ENCODE data around the gene NAPEPLD.
"Not testable (repeated sequence)": the region's sequence is repeated elsewhere in the genome, so short reads cannot be mapped to it uniquely, and the experiment has no call there.

The NAPEPLD gene

GRCh38 chr7:103101543-103101942, 47.4 kb downstream of the NAPEPLD start:
- Histone ChIP-seq H3K9me2 (replicated peaks; ENCODE audit: insufficient read depth, low read length) (no peaks in the 10 kb centered on the region), H3K9me3 (replicated peaks; ENCODE audit: insufficient read depth, low read length) (no peaks in the 10 kb centered on the region), H3K27ac (ENCODE audit: low read length) (no peak overlapping the region), H3K27me3 (replicated peaks; ENCODE audit: insufficient read depth, low read length) (no peaks in the 10 kb centered on the region), H3K79me2 (ENCODE audit: low read length) (no peaks in the 10 kb centered on the region), H3K4me3 (ENCODE audit: low read length) (no peak overlapping the region), H3K4me1 (ENCODE audit: low read length) (no peaks in the 10 kb centered on the region), H2AFZ (ENCODE audit: low read length) (no peak overlapping the region), H3F3A (ENCODE audit: insufficient read depth, low read length) (no peaks in the 10 kb centered on the region), H3K36me3 (replicated peaks; ENCODE audit: insufficient read depth, low read length) (no peaks in the 10 kb centered on the region), H3K4me2 (ENCODE audit: low read depth, low read length) (no peak overlapping the region), H3K9ac (ENCODE audit: low read length) (no peak overlapping the region), H4K20me1 (ENCODE audit: insufficient read depth, low read length) (no peaks in the 10 kb centered on the region)
- no peak for DNase-seq
- TF ChIP-seq EZH2 (optimal IDR thresholded peaks at IDR 0.05; ENCODE audit: low read depth, low read length): no peak
- no peak for TF ChIP-seq EZH2phosphoT487 (IDR thresholded peaks at IDR 0.05; ENCODE audit: low read length)
- TF ChIP-seq, protein P1, sequence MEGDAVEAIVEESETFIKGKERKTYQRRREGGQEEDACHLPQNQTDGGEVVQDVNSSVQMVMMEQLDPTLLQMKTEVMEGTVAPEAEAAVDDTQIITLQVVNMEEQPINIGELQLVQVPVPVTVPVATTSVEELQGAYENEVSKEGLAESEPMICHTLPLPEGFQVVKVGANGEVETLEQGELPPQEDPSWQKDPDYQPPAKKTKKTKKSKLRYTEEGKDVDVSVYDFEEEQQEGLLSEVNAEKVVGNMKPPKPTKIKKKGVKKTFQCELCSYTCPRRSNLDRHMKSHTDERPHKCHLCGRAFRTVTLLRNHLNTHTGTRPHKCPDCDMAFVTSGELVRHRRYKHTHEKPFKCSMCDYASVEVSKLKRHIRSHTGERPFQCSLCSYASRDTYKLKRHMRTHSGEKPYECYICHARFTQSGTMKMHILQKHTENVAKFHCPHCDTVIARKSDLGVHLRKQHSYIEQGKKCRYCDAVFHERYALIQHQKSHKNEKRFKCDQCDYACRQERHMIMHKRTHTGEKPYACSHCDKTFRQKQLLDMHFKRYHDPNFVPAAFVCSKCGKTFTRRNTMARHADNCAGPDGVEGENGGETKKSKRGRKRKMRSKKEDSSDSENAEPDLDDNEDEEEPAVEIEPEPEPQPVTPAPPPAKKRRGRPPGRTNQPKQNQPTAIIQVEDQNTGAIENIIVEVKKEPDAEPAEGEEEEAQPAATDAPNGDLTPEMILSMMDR (IDR thresholded peaks at IDR 0.05; ENCODE audit: low read length): no peak

- H3K9me2 ChIP-seq (replicated peaks; ENCODE audit: insufficient read depth, low read length): no peaks in the 10 kb centered on the region
- no peaks in the 10 kb centered on the region for H3K9me3 ChIP-seq (replicated peaks; ENCODE audit: insufficient read depth, low read length)
- no peak for DNase-seq
- H3K9ac ChIP-seq (ENCODE audit: low read length): no peak overlapping the region
- H3K79me2 ChIP-seq (ENCODE audit: low read length): no peaks in the 10 kb centered on the region
- no peak overlapping the region for H3K4me3 ChIP-seq (ENCODE audit: low read length)
- no peak overlapping the region for H3K27ac ChIP-seq (ENCODE audit: low read length)
- no peaks in the 10 kb centered on the region for H3F3A ChIP-seq (ENCODE audit: insufficient read depth, low read length)
- H3K27me3 ChIP-seq (replicated peaks; ENCODE audit: insufficient read depth, low read length): no peaks in the 10 kb centered on the region
- TF ChIP-seq EZH2phosphoT487 (IDR thresholded peaks at IDR 0.05; ENCODE audit: low read length) (no peak), EZH2 (optimal IDR thresholded peaks at IDR 0.05; ENCODE audit: low read depth, low read length) (no peak)
- TF ChIP-seq, protein P1 (IDR thresholded peaks at IDR 0.05; ENCODE audit: low read length): no peak
- no peaks in the 10 kb centered on the region for H3K4me1 ChIP-seq (ENCODE audit: low read length)
- no peaks in the 10 kb centered on the region for H4K20me1 ChIP-seq (ENCODE audit: insufficient read depth, low read length)
- H3K4me2 ChIP-seq (ENCODE audit: low read depth, low read length): no peak overlapping the region
- no peaks in the 10 kb centered on the region for H3K36me3 ChIP-seq (replicated peaks; ENCODE audit: insufficient read depth, low read length)
- H2AFZ ChIP-seq (ENCODE audit: low read length): no peak overlapping the region
Measured at GRCh38 chr7:103100348-103100747, 48.6 kb downstream of the NAPEPLD start.

DNA sequence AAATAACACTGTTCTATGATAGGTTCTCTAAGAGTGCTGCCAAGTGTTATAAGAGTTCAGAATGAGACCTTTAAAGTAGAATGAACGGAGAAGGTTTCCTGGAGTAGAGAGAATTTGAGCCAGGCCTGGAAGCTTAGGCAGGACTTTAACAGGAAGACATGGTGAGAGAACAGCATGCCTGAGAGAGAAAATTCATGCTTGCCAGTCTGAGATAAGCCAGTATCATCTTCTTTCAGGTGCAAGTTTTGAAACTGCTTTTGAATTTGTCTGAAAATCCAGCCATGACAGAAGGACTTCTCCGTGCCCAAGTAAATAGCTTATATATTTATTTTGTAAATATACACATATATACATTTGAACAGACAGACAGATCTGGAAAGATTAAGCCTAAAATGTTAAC, 51.9 kb downstream of the NAPEPLD start:
- Histone ChIP-seq H3K79me2 (ENCODE audit: low read length) (no peaks in the 10 kb centered on the region), H3K27me3 (replicated peaks; ENCODE audit: insufficient read depth, low read length) (no peaks in the 10 kb centered on the region), H3K9ac (ENCODE audit: low read length) (no peak overlapping the region)

GRCh38 chr7:103095558-103095957, 53.3 kb downstream of the NAPEPLD start:
- H3K9me2 ChIP-seq (replicated peaks; ENCODE audit: insufficient read depth, low read length); H3K4me2 ChIP-seq (ENCODE audit: low read depth, low read length); H3F3A ChIP-seq (ENCODE audit: insufficient read depth, low read length); DNase-seq; H3K4me3 ChIP-seq (ENCODE audit: low read length); H3K9me3 ChIP-seq (replicated peaks; ENCODE audit: insufficient read depth, low read length); H2AFZ ChIP-seq (ENCODE audit: low read length); H3K27me3 ChIP-seq (replicated peaks; ENCODE audit: insufficient read depth, low read length); H3K79me2 ChIP-seq (ENCODE audit: low read length); H3K9ac ChIP-seq (ENCODE audit: low read length); H4K20me1 ChIP-seq (ENCODE audit: insufficient read depth, low read length); H3K36me3 ChIP-seq (replicated peaks; ENCODE audit: insufficient read depth, low read length); H3K27ac ChIP-seq (ENCODE audit: low read length); H3K4me1 ChIP-seq (ENCODE audit: low read length): not testable (repeated sequence)

More for the DNA sequence above, 51.9 kb downstream of the NAPEPLD start:
- DNase-seq: no peak
- H3K9me2 ChIP-seq (replicated peaks; ENCODE audit: insufficient read depth, low read length): no peaks in the 10 kb centered on the region
- H3K9me3 ChIP-seq (replicated peaks; ENCODE audit: insufficient read depth, low read length): no peaks in the 10 kb centered on the region
- TF ChIP-seq, protein P1 (IDR thresholded peaks at IDR 0.05; ENCODE audit: low read length): no peak
- TF ChIP-seq EZH2 (optimal IDR thresholded peaks at IDR 0.05; ENCODE audit: low read depth, low read length) (no peak), EZH2phosphoT487 (IDR thresholded peaks at IDR 0.05; ENCODE audit: low read length) (no peak)
- H3K36me3 ChIP-seq (replicated peaks; ENCODE audit: insufficient read depth, low read length): no peaks in the 10 kb centered on the region
- no peaks in the 10 kb centered on the region for H3F3A ChIP-seq (ENCODE audit: insufficient read depth, low read length)
- no peaks in the 10 kb centered on the region for H4K20me1 ChIP-seq (ENCODE audit: insufficient read depth, low read length)
- no peak overlapping the region for H3K4me2 ChIP-seq (ENCODE audit: low read depth, low read length)
- no peak overlapping the region for H3K4me3 ChIP-seq (ENCODE audit: low read length)
- H3K27ac ChIP-seq (ENCODE audit: low read length): no peak overlapping the region
- H2AFZ ChIP-seq (ENCODE audit: low read length): no peak overlapping the region
- no peaks in the 10 kb centered on the region for H3K4me1 ChIP-seq (ENCODE audit: low read length)
